Progenitor cell of endocrine pancreas (in vitro differentiated cells): ENCODE measurements around the gene BICRA. TPM values are rescaled to one million over a fixed set of nuclear protein-coding genes. Genes with fewer than 3 reads are reported as not detected.
A peak's percentile ranks its signal among the peaks of the same experiment; 100 is the strongest.

ENCODE experiments used
- DNase-seq: peaks from one replicate; pipeline ENCODE4 v3.0.0; 2021; ENCODE audit warnings: low spot score; ENCODE audit not compliant: unreplicated experiment
- H3K27ac Mint-ChIP-seq: 2 replicates; pipeline ENCODE4 v1.8.0; 2021; ENCODE audit warnings: mild to moderate bottlenecking, moderate library complexity, mixed read lengths
- H3K27me3 Mint-ChIP-seq: 2 replicates; pipeline ENCODE4 v1.8.0; 2021; ENCODE audit warnings: mixed read lengths
- H3K36me3 Mint-ChIP-seq: 2 replicates; pipeline ENCODE4 v1.8.0; 2022; ENCODE audit warnings: mixed read lengths; ENCODE audit not compliant: insufficient read depth
- H3K4me1 Mint-ChIP-seq: 2 replicates; pipeline ENCODE4 v1.8.0; 2021; ENCODE audit warnings: low read depth, mixed read lengths
- H3K4me3 Mint-ChIP-seq: 2 replicates; pipeline ENCODE4 v1.8.0; 2021; ENCODE audit warnings: low read depth, mild to moderate bottlenecking, moderate library complexity, mixed read lengths
- H3K9me3 Mint-ChIP-seq: 2 replicates; pipeline ENCODE4 v1.8.0; 2021; ENCODE audit warnings: low read depth, mixed read lengths
- CTCF ChIP-seq: fragments of 200-600 bp; sonication (generic); IDR thresholded peaks from one replicate; pipeline ENCODE4 v1.5.0; 2021; ENCODE audit warnings: antibody characterized with exemption, mild to moderate bottlenecking; ENCODE audit not compliant: unreplicated experiment
- total RNA-seq: library from RNA; stranded (reverse); gene quantifications from 2 replicates; pipeline ENCODE4 v1.2.1, GENCODE V29; 2021

BICRA gene
- total RNA-seq, 1 donor from 2014 or later, result 37.4 TPM

GRCh38 chr19:47652285-47652684 is 43.4 kb downstream of the BICRA start:
- no peak for TF ChIP-seq CTCF
- no peaks in the 10 kb centered on the region for H3K27me3 Mint-ChIP-seq
- no peak overlapping the region for H3K27ac Mint-ChIP-seq
- H3K9me3 Mint-ChIP-seq, result peaks cover 4% of the 10 kb centered on the region
- peaks cover 18% of the 10 kb centered on the region for H3K4me1 Mint-ChIP-seq
- H3K36me3 Mint-ChIP-seq, result peaks cover 39% of the 10 kb centered on the region
- H3K4me3 Mint-ChIP-seq, result no peak overlapping the region
- no peak for DNase-seq

DNA sequence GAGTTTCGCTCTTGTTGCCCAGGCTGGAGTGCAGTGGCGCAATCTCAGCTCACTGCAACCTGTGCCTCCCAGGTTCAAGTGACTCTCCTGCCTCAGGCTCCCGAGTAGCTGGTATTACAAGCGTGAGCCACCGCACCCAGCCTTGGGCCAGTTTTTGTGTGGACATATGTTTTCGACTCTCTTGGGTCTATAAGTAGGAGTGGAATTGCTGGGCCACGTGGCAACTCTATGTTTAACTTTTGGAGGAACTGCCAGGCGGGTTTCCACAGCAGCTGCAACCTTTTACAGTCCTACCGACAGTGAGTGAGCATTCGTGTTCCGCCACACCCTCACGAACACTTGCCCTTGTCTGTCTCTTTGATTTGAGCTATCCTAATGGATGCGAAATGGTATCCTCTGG is 44.9 kb downstream of the BICRA start:
- DNase-seq, result no peak
- Mint-ChIP-seq H3K27ac (no peak overlapping the region), H3K4me3 (no peak overlapping the region), H3K9me3 (peaks cover 4% of the 10 kb centered on the region), H3K4me1 (peaks cover 12% of the 10 kb centered on the region), H3K27me3 (no peaks in the 10 kb centered on the region), H3K36me3 (peaks cover 37% of the 10 kb centered on the region)
- TF ChIP-seq CTCF, result no peak

- Mint-ChIP-seq H3K4me3 (no peak overlapping the region), H3K9me3 (no peaks in the 10 kb centered on the region), H3K4me1 (peaks cover 14% of the 10 kb centered on the region), H3K36me3 (peaks cover 19% of the 10 kb centered on the region), H3K27me3 (no peaks in the 10 kb centered on the region), H3K27ac (peak overlapping the region; percentile 25)
- no peak for DNase-seq
- no peak for TF ChIP-seq CTCF
Observed at GRCh38 chr19:47657719-47658118, 48.8 kb downstream of the BICRA start.

GRCh38 chr19:47658431-47659348 is 49.8 kb downstream of the BICRA start:
- DNase-seq, result no peak
- peaks cover 15% of the 10 kb centered on the region for H3K36me3 Mint-ChIP-seq
- H3K27ac Mint-ChIP-seq, result peak overlapping the region; percentile 10
- TF ChIP-seq CTCF, result no peak
- H3K4me1 Mint-ChIP-seq, result peaks cover 20% of the 10 kb centered on the region
- no peak overlapping the region for H3K4me3 Mint-ChIP-seq
- no peaks in the 10 kb centered on the region for H3K27me3 Mint-ChIP-seq
- H3K9me3 Mint-ChIP-seq, result no peaks in the 10 kb centered on the region

DNA sequence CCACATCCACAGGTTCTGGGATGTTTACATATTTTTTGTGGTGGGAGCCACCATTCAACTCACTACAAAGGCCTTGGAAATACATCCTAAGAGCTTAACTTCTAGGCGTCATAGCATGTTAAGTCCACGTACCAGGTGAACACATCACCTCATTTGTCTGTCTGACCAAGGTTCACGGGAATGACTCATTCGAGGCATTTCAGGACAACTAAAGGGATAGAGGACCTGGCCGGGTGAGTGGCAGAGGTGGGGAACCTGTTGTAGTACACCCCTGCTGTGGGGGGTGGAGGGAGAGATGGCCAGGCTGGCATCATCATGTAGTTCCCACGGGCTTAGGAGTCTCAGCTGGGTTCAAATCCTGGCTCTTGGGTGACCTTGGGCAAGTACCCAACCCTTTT is 51.5 kb downstream of the BICRA start:
- no peaks in the 10 kb centered on the region for H3K9me3 Mint-ChIP-seq
- peaks cover 9% of the 10 kb centered on the region for H3K36me3 Mint-ChIP-seq
- DNase-seq, result no peak
- TF ChIP-seq CTCF, result no peak
- no peaks in the 10 kb centered on the region for H3K27me3 Mint-ChIP-seq
- H3K27ac Mint-ChIP-seq, result no peak overlapping the region
- H3K4me1 Mint-ChIP-seq, result peaks cover 24% of the 10 kb centered on the region
- H3K4me3 Mint-ChIP-seq, result no peak overlapping the region
